A549 (cell line): ENCODE data around the gene FOXP1.

Experiments used
- MYC ChIP-seq: IDR thresholded peaks from 2 replicates; pipeline ENCODE4 v1.6.1; 2012; ENCODE audit warnings: mild to moderate bottlenecking, inconsistent platforms, low read length, improper control_type of control experiment, borderline replicate concordance
- NPAS2 ChIP-seq: fragments of 250-450 bp; sonication (Bioruptor Pico); IDR thresholded peaks from 2 replicates; pipeline ENCODE4 v1.8.0; 2022; ENCODE audit warnings: mild to moderate bottlenecking, moderate library complexity, borderline replicate concordance
- POLR2A ChIP-seq: IDR thresholded peaks from 2 replicates; pipeline ENCODE4 v1.6.1; 2012; ENCODE audit warnings: mild to moderate bottlenecking, low read length
- RFX5 ChIP-seq: fragments of 450-650 bp; IDR thresholded peaks from 2 replicates; pipeline ENCODE4 v1.7.1; 2014; ENCODE audit warnings: antibody characterized with exemption, mild to moderate bottlenecking, moderate library complexity
- TF ChIP-seq, protein P1 (sequence below): fragments of >200 bp; sonication (Bioruptor Twin); formaldehyde crosslinking; IDR thresholded peaks from 3 replicates; pipeline ENCODE4 v1.5.1; 2016
- TF ChIP-seq, protein P2 (sequence below): fragments of 150-350 bp; IDR thresholded peaks from 2 replicates; pipeline ENCODE4 v1.6.1; 2014; ENCODE audit warnings: low read depth, mild to moderate bottlenecking, low read length

DNA sequence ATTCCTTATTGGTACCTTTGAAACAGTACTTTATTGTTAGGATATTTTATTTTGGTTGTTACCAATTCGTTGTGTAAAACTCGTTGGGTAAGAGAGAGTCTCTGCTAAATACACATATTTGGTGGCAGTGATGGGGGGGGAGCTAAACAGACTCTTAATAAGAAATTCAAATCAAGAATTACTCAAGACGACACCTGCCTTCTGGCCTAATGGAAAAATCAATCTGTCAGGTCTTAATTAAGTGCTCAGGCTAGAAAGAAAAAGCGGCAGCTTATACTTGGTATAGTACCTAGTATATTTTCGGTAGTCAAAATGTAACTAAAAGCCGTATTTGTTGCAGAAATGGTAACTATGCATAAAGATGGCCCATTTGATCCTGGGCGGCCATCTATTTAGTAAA is 18.2 kb downstream of the FOXP1 start:
- TF ChIP-seq RFX5: no peak
- TF ChIP-seq, protein P1, sequence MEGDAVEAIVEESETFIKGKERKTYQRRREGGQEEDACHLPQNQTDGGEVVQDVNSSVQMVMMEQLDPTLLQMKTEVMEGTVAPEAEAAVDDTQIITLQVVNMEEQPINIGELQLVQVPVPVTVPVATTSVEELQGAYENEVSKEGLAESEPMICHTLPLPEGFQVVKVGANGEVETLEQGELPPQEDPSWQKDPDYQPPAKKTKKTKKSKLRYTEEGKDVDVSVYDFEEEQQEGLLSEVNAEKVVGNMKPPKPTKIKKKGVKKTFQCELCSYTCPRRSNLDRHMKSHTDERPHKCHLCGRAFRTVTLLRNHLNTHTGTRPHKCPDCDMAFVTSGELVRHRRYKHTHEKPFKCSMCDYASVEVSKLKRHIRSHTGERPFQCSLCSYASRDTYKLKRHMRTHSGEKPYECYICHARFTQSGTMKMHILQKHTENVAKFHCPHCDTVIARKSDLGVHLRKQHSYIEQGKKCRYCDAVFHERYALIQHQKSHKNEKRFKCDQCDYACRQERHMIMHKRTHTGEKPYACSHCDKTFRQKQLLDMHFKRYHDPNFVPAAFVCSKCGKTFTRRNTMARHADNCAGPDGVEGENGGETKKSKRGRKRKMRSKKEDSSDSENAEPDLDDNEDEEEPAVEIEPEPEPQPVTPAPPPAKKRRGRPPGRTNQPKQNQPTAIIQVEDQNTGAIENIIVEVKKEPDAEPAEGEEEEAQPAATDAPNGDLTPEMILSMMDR: no peak
- TF ChIP-seq, protein P2, sequence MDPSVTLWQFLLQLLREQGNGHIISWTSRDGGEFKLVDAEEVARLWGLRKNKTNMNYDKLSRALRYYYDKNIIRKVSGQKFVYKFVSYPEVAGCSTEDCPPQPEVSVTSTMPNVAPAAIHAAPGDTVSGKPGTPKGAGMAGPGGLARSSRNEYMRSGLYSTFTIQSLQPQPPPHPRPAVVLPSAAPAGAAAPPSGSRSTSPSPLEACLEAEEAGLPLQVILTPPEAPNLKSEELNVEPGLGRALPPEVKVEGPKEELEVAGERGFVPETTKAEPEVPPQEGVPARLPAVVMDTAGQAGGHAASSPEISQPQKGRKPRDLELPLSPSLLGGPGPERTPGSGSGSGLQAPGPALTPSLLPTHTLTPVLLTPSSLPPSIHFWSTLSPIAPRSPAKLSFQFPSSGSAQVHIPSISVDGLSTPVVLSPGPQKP: no peak
- no peak for TF ChIP-seq MYC
- TF ChIP-seq NPAS2: no peak
- TF ChIP-seq POLR2A: no peak
